SKM-1 (cell line): ENCODE data around the gene MAFF.
A peak's percentile ranks its signal among the peaks of the same experiment; 100 is the strongest.
"Not testable (repeated sequence)": the region's sequence is repeated elsewhere in the genome, so short reads cannot be mapped to it uniquely, and the experiment has no call there.

Experiments
- DNase-seq: peaks from one replicate; lab custom pipeline; 2025; ENCODE audit not compliant: unreplicated experiment; lab: John Stamatoyannopoulos, UW

The MAFF gene

GRCh38 chr22:38221908-38222796 is 20.4 kb downstream of the MAFF start:
- no peak for DNase-seq

GRCh38 chr22:38222797-38223119 is 21.0 kb downstream of the MAFF start:
- no peak for DNase-seq

GRCh38 chr22:38223289-38223960 is 21.6 kb downstream of the MAFF start:
- no peak for DNase-seq

GRCh38 chr22:38226853-38227649 is 25.3 kb downstream of the MAFF start:
- no peak for DNase-seq

GRCh38 chr22:38228326-38228872 is 26.6 kb downstream of the MAFF start:
- no peak for DNase-seq

GRCh38 chr22:38228873-38229740 is 27.3 kb downstream of the MAFF start:
- DNase-seq, result no peak

- peak; percentile 5 for DNase-seq
Measured at GRCh38 chr22:38230108-38230825, 28.5 kb downstream of the MAFF start.

- DNase-seq, result no peak
Measured at GRCh38 chr22:38230916-38231315, 29.1 kb downstream of the MAFF start.

- DNase-seq, result no peak
Measured at GRCh38 chr22:38232196-38232595, 30.4 kb downstream of the MAFF start.

GRCh38 chr22:38233427-38233826 is 31.6 kb downstream of the MAFF start:
- no peak for DNase-seq

- not testable (repeated sequence) for DNase-seq
Measured at GRCh38 chr22:38233856-38234255, 32.1 kb downstream of the MAFF start.

- no peak for DNase-seq
Measured at GRCh38 chr22:38235240-38235850, 33.6 kb downstream of the MAFF start.

GRCh38 chr22:38236786-38237185 is 35.0 kb downstream of the MAFF start:
- DNase-seq, result no peak

- no peak for DNase-seq
Measured at GRCh38 chr22:38238519-38239071, 36.8 kb downstream of the MAFF start.

GRCh38 chr22:38239101-38239761 is 37.4 kb downstream of the MAFF start:
- DNase-seq, result no peak

- no peak for DNase-seq
Measured at GRCh38 chr22:38240734-38241252, 39.0 kb downstream of the MAFF start.

- no peak for DNase-seq
Measured at GRCh38 chr22:38243007-38243765, 41.4 kb downstream of the MAFF start.

GRCh38 chr22:38244106-38244505 is 42.3 kb downstream of the MAFF start:
- DNase-seq, result no peak
